Nucleus accumbens (tissue), 56 donors: ENCODE measurements around the gene YPEL5.
"Not testable (repeated sequence)": the region's sequence is repeated elsewhere in the genome, so short reads cannot be mapped to it uniquely, and the experiment has no call there.

ENCODE experiments used
- DNase-seq, 56 donors: peaks; one replicate each; lab custom pipeline; 2025; lab: John Stamatoyannopoulos, UW

The YPEL5 gene

GRCh38 chr2:30146337-30147195, at the start of gene YPEL5:
YPEL5 (plus strand) TSS chr2:30147007; CDS start chr2:30156652, 9,645 bp downstream.
- DNase-seq: peak; percentile 86 to 100 (median 99)

GRCh38 chr2:30098266-30099005, 48.4 kb upstream of the YPEL5 start:
- DNase-seq: no peak

- DNase-seq: not testable (repeated sequence)
Measured at GRCh38 chr2:30099366-30099765, 47.4 kb upstream of the YPEL5 start.

- DNase-seq: not testable (repeated sequence)
Measured at GRCh38 chr2:30100691-30101090, 46.1 kb upstream of the YPEL5 start.

GRCh38 chr2:30104307-30104706, 42.5 kb upstream of the YPEL5 start:
- DNase-seq: no peak

GRCh38 chr2:30105556-30105955, 41.3 kb upstream of the YPEL5 start:
- no peak for DNase-seq

GRCh38 chr2:30106543-30106942, 40.3 kb upstream of the YPEL5 start:
- DNase-seq: no peak

- DNase-seq: no peak
Measured at GRCh38 chr2:30108192-30108591, 38.6 kb upstream of the YPEL5 start.

GRCh38 chr2:30108851-30109250, 38.0 kb upstream of the YPEL5 start:
- no peak for DNase-seq

- DNase-seq: no peak
Measured at GRCh38 chr2:30109856-30110255, 37.0 kb upstream of the YPEL5 start.

GRCh38 chr2:30110773-30111172, 36.0 kb upstream of the YPEL5 start:
- no peak for DNase-seq

GRCh38 chr2:30111186-30111585, 35.6 kb upstream of the YPEL5 start:
- DNase-seq: not testable (repeated sequence)

GRCh38 chr2:30112561-30112960, 34.2 kb upstream of the YPEL5 start:
- DNase-seq: no peak

GRCh38 chr2:30113617-30114293, 33.1 kb upstream of the YPEL5 start:
- DNase-seq: no peak

- peak; percentile 15 to 93 (median 68) for DNase-seq
Measured at GRCh38 chr2:30115141-30115980, 31.4 kb upstream of the YPEL5 start.

GRCh38 chr2:30115981-30116285, 30.9 kb upstream of the YPEL5 start:
- no peak for DNase-seq

- no peak for DNase-seq
Measured at GRCh38 chr2:30122362-30122761, 24.4 kb upstream of the YPEL5 start.

- DNase-seq: no peak
Measured at GRCh38 chr2:30127016-30127893, 19.6 kb upstream of the YPEL5 start.

GRCh38 chr2:30134582-30134981, 12.2 kb upstream of the YPEL5 start:
- no peak for DNase-seq
